MCF 10A (cell line): ENCODE data around the gene TMEM181. TPM values are rescaled to one million over a fixed set of nuclear protein-coding genes. Genes with fewer than 3 reads are reported as not detected.

Source experiments
- BruUV-seq: library from RNA; stranded (reverse); fragments of 400-500 nt; replicated peaks from 2 replicates; lab custom pipeline; 2021; lab: Mats Ljungman, UMichigan
- CTCF ChIA-PET: fragments of 300-600 bp; sonication (Branson Sonifier 250); formaldehyde crosslinking; extraction: SDS; loops from one replicate; lab custom pipeline; 2021; ENCODE audit warnings: antibody characterized with exemption, inconsistent platforms; lab: Yijun Ruan, JAX
- POLR2A ChIA-PET: fragments of 300-600, 350-650 bp; sonication (Branson Sonifier 250); formaldehyde crosslinking; extraction: SDS; loops from one replicate; lab custom pipeline; 2020; ENCODE audit warnings: antibody characterized with exemption, inconsistent platforms; lab: Yijun Ruan, JAX
- DNase-seq: peaks from one replicate; pipeline ENCODE4 v3.0.0-alpha.2; 2018; ENCODE audit not compliant: unreplicated experiment
- H3K27ac Mint-ChIP-seq: one replicate; pipeline ENCODE4 v1.8.0; 2022; ENCODE audit warnings: mild to moderate bottlenecking, low read depth, mixed read lengths; ENCODE audit not compliant: unreplicated experiment
- H3K27me3 Mint-ChIP-seq: one replicate; pipeline ENCODE4 v1.8.0; 2022; ENCODE audit warnings: mixed read lengths; ENCODE audit not compliant: insufficient read depth, unreplicated experiment
- H3K36me3 Mint-ChIP-seq: one replicate; pipeline ENCODE4 v1.8.0; 2022; ENCODE audit warnings: mild to moderate bottlenecking, moderate library complexity, mixed read lengths; ENCODE audit not compliant: insufficient read depth, unreplicated experiment
- H3K4me1 Mint-ChIP-seq: one replicate; pipeline ENCODE4 v1.8.0; 2022; ENCODE audit warnings: mixed read lengths; ENCODE audit not compliant: insufficient read depth, unreplicated experiment
- H3K4me3 Mint-ChIP-seq: one replicate; pipeline ENCODE4 v1.8.0; 2022; ENCODE audit warnings: mild to moderate bottlenecking, moderate library complexity, mixed read lengths; ENCODE audit not compliant: unreplicated experiment
- H3K9me3 Mint-ChIP-seq: one replicate; pipeline ENCODE4 v1.8.0; 2022; ENCODE audit warnings: mixed read lengths; ENCODE audit not compliant: unreplicated experiment
- intact Hi-C: fragments of 100-400 bp; cut with micrococcal nuclease; formaldehyde crosslinking; loops from 2 replicates; pipeline ENCODE4 v1.14.1; 2022
- total RNA-seq: library from RNA; stranded (reverse); gene quantifications from 2 replicates; pipeline ENCODE4 v1.2.3, GENCODE V29; 2022
- TF ChIP-seq, protein P1 (sequence below): fragments of 200-600 bp; IDR thresholded peaks from one replicate; pipeline ENCODE4 v1.8.0; 2022; ENCODE audit warnings: antibody characterized with exemption, mild to moderate bottlenecking; ENCODE audit not compliant: unreplicated experiment

The TMEM181 gene
- total RNA-seq, 1 experiment from 2014 or later, result 25.3 TPM

GRCh38 chr6:158666628-158667359 is 106.9 kb downstream of the TMEM181 start:
- DNase-seq, result peak; percentile 76
- H3K27me3 Mint-ChIP-seq, result no peaks in the 10 kb centered on the region
- BruUV-seq, result no TSS peak
- intact Hi-C loops, result no loop called here
- peaks cover 13% of the 10 kb centered on the region for H3K4me1 Mint-ChIP-seq
- no peaks in the 10 kb centered on the region for H3K9me3 Mint-ChIP-seq
- TF ChIP-seq, protein P1, sequence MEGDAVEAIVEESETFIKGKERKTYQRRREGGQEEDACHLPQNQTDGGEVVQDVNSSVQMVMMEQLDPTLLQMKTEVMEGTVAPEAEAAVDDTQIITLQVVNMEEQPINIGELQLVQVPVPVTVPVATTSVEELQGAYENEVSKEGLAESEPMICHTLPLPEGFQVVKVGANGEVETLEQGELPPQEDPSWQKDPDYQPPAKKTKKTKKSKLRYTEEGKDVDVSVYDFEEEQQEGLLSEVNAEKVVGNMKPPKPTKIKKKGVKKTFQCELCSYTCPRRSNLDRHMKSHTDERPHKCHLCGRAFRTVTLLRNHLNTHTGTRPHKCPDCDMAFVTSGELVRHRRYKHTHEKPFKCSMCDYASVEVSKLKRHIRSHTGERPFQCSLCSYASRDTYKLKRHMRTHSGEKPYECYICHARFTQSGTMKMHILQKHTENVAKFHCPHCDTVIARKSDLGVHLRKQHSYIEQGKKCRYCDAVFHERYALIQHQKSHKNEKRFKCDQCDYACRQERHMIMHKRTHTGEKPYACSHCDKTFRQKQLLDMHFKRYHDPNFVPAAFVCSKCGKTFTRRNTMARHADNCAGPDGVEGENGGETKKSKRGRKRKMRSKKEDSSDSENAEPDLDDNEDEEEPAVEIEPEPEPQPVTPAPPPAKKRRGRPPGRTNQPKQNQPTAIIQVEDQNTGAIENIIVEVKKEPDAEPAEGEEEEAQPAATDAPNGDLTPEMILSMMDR, result no peak
- H3K4me3 Mint-ChIP-seq, result no peak overlapping the region
- H3K27ac Mint-ChIP-seq, result peak overlapping the region; percentile 54
- H3K36me3 Mint-ChIP-seq, result no peaks in the 10 kb centered on the region
- ChIA-PET CTCF (interaction anchor here (0.5 to 0.7 kb wide), 4 partner anchors 21 to 456 kb away, joined by 3 to 4 read pairs (median 3); no protein-coding TSS in a partner anchor), POLR2A (interaction anchor here (0.5 to 1.6 kb wide), 3 partner anchors 22 to 25 kb away, joined by 3 to 8 read pairs (median 4); partner anchors contain the start of gene DYNLT1)

GRCh38 chr6:158667360-158667981 is 107.6 kb downstream of the TMEM181 start:
- intact Hi-C loops, result no loop called here
- Mint-ChIP-seq H3K27ac (peak overlapping the region; percentile 54), H3K4me3 (no peak overlapping the region), H3K36me3 (no peaks in the 10 kb centered on the region), H3K9me3 (no peaks in the 10 kb centered on the region), H3K27me3 (no peaks in the 10 kb centered on the region), H3K4me1 (peaks cover 13% of the 10 kb centered on the region)
- ChIA-PET POLR2A (interaction anchor here (0.9 to 1.6 kb wide), 2 partner anchors 22 to 25 kb away, joined by 4 to 8 read pairs; partner anchors contain the start of gene DYNLT1), CTCF (interaction anchor here (0.6 to 1.2 kb wide), 5 partner anchors 22 to 457 kb away, joined by 3 to 5 read pairs (median 3); no protein-coding TSS in a partner anchor)
- BruUV-seq, result no TSS peak
- no peak for DNase-seq
- TF ChIP-seq, protein P1, result no peak

GRCh38 chr6:158668707-158669103 is 108.8 kb downstream of the TMEM181 start:
- CTCF ChIA-PET, result interaction anchor here (0.7 to 1.6 kb wide), 3 partner anchors 10 to 25 kb away, joined by 3 to 5 read pairs (median 4); no protein-coding TSS in a partner anchor
- BruUV-seq, result no TSS peak
- no peak for DNase-seq
- TF ChIP-seq, protein P1, result no peak
- no peaks in the 10 kb centered on the region for H3K36me3 Mint-ChIP-seq
- no peaks in the 10 kb centered on the region for H3K27me3 Mint-ChIP-seq
- H3K4me3 Mint-ChIP-seq, result no peak overlapping the region
- no peak overlapping the region for H3K27ac Mint-ChIP-seq
- intact Hi-C loops, result no loop called here
- H3K4me1 Mint-ChIP-seq, result peaks cover 13% of the 10 kb centered on the region
- no peaks in the 10 kb centered on the region for H3K9me3 Mint-ChIP-seq
- POLR2A ChIA-PET, result interaction anchor here (0.8 to 1.4 kb wide), 5 partner anchors 9 to 26 kb away, joined by 3 to 10 read pairs (median 4); partner anchors contain the start of gene DYNLT1
